BJ (cell line): ENCODE data around the gene ZDHHC5. TPM values are rescaled to one million over a fixed set of nuclear protein-coding genes. Genes with fewer than 3 reads are reported as not detected.

Experiments
- CTCF ChIA-PET: fragments of 350-600 bp; formaldehyde crosslinking; extraction: SDS; loops from one replicate; lab custom pipeline; 2021; ENCODE audit warnings: antibody characterized with exemption, inconsistent platforms; lab: Yijun Ruan, JAX
- POLR2A ChIA-PET: fragments of 300-600 bp; sonication (Branson Sonifier 250); formaldehyde crosslinking; extraction: SDS; loops from one replicate; lab custom pipeline; 2021; ENCODE audit warnings: antibody characterized with exemption; lab: Charles Lee
- DNase-seq: peaks from one replicate; pipeline ENCODE4 v3.0.0-alpha.2; 2011; ENCODE audit warnings: low read depth
- H3K27me3 ChIP-seq: 2 replicates; pipeline ENCODE4 v1.6.0; 2011; ENCODE audit warnings: low read length; ENCODE audit not compliant: control insufficient read depth, insufficient read depth
- H3K36me3 ChIP-seq: 2 replicates; pipeline ENCODE4 v1.5.1; 2011; ENCODE audit warnings: low read length; ENCODE audit not compliant: control insufficient read depth, insufficient read depth
- H3K4me3 ChIP-seq: 2 replicates; pipeline ENCODE4 v1.5.1; 2011; ENCODE audit warnings: low read depth, mild to moderate bottlenecking, control low read depth, low read length
- CTCF ChIP-seq: IDR thresholded peaks from 2 replicates; pipeline ENCODE4 v1.5.1; 2011; ENCODE audit warnings: low read depth, mild to moderate bottlenecking, control low read depth, inconsistent platforms, low read length, moderate library complexity; ENCODE audit not compliant: insufficient read depth
- polyA plus RNA-seq: library from polyadenylated mRNA; depleted of rRNA; stranded (reverse); fragments of >200 nt; gene quantifications from 2 replicates; pipeline ENCODE4 v1.2.3, GENCODE V29; 2011

Gene ZDHHC5
- polyA plus RNA-seq, 1 experiment: 76.7 TPM

GRCh38 chr11:57727185-57727584, 59.3 kb downstream of the ZDHHC5 start:
- Histone ChIP-seq H3K36me3 (no peaks in the 10 kb centered on the region), H3K27me3 (no peaks in the 10 kb centered on the region), H3K4me3 (no peak overlapping the region)
- DNase-seq: no peak
- CTCF ChIA-PET: interaction anchor here (1.2 to 1.3 kb wide), 2 partner anchors 14 to 73 kb away, joined by 3 read pairs; partner anchors contain the start of gene SELENOH
- POLR2A ChIA-PET: no interaction called here
- no peak for TF ChIP-seq CTCF

- CTCF ChIA-PET: interaction anchor here (0.7 kb wide), 1 partner anchor 72 kb away, joined by 3 read pairs; no protein-coding TSS in a partner anchor
- Histone ChIP-seq H3K4me3 (no peak overlapping the region), H3K27me3 (no peaks in the 10 kb centered on the region), H3K36me3 (no peaks in the 10 kb centered on the region)
- POLR2A ChIA-PET: interaction anchor here (0.7 kb wide), 1 partner anchor 71 kb away, joined by 6 read pairs; no protein-coding TSS in a partner anchor
- DNase-seq: no peak
- TF ChIP-seq CTCF: no peak
Observed at GRCh38 chr11:57728829-57729228, 60.9 kb downstream of the ZDHHC5 start.

- TF ChIP-seq CTCF: no peak
- ChIA-PET CTCF (interaction anchor here (0.6 kb wide), 1 partner anchor 9 kb away, joined by 3 read pairs; no protein-coding TSS in a partner anchor), POLR2A (no interaction called here)
- no peak for DNase-seq
- Histone ChIP-seq H3K27me3 (no peaks in the 10 kb centered on the region), H3K36me3 (no peaks in the 10 kb centered on the region), H3K4me3 (no peak overlapping the region)
Observed at GRCh38 chr11:57729479-57729878, 61.6 kb downstream of the ZDHHC5 start.

GRCh38 chr11:57732661-57733060, 64.7 kb downstream of the ZDHHC5 start:
- Histone ChIP-seq H3K4me3 (no peak overlapping the region), H3K36me3 (no peaks in the 10 kb centered on the region; the same call in 1 of the 2 replicates), H3K27me3 (no peaks in the 10 kb centered on the region)
- no peak for TF ChIP-seq CTCF
- ChIA-PET CTCF (no interaction called here), POLR2A (no interaction called here)
- no peak for DNase-seq

GRCh38 chr11:57735619-57736298, 67.8 kb downstream of the ZDHHC5 start:
- Histone ChIP-seq H3K27me3 (no peaks in the 10 kb centered on the region), H3K4me3 (no peak overlapping the region), H3K36me3 (peaks cover 3% of the 10 kb centered on the region)
- CTCF ChIA-PET: interaction anchor here (0.7 to 1.6 kb wide), 2 partner anchors 65 to 71 kb away, joined by 3 read pairs; no protein-coding TSS in a partner anchor
- no peak for TF ChIP-seq CTCF
- no peak for DNase-seq
- POLR2A ChIA-PET: interaction anchor here (0.7 kb wide), 1 partner anchor 42 kb away, joined by 13 read pairs; no protein-coding TSS in a partner anchor
